HG02973 (cell line): Measurements from ENCODE around the gene DOCK1.
"Not testable (repeated sequence)": the region's sequence is repeated elsewhere in the genome, so short reads cannot be mapped to it uniquely, and the experiment has no call there.

ENCODE experiments used
- ATAC-seq: cut with Tn5 transposase; IDR thresholded peaks from one replicate; pipeline ENCODE4 v1.9.1; 2021; ENCODE audit warnings: moderate library complexity; ENCODE audit not compliant: unreplicated experiment

DOCK1 gene

GRCh38 chr10:127298381-127298780 lies 393.2 kb downstream of the DOCK1 start:
- ATAC-seq, result no peak

GRCh38 chr10:127299192-127299591 lies 394.0 kb downstream of the DOCK1 start:
- ATAC-seq, result not testable (repeated sequence)

- no peak for ATAC-seq
Measured at GRCh38 chr10:127299956-127300689, 394.9 kb downstream of the DOCK1 start.

GRCh38 chr10:127300868-127301321 lies 395.7 kb downstream of the DOCK1 start:
- ATAC-seq, result no peak

GRCh38 chr10:127302343-127302742 lies 397.1 kb downstream of the DOCK1 start:
- no peak for ATAC-seq

- ATAC-seq, result no peak
Measured at GRCh38 chr10:127303105-127303504, 397.9 kb downstream of the DOCK1 start.

GRCh38 chr10:127303746-127304145 lies 398.5 kb downstream of the DOCK1 start:
- no peak for ATAC-seq

- no peak for ATAC-seq
Measured at GRCh38 chr10:127306479-127306878, 401.3 kb downstream of the DOCK1 start.

- ATAC-seq, result no peak
Measured at GRCh38 chr10:127307338-127307737, 402.1 kb downstream of the DOCK1 start.

- ATAC-seq, result no peak
Measured at GRCh38 chr10:127308031-127308430, 402.8 kb downstream of the DOCK1 start.

GRCh38 chr10:127309619-127310018 lies 404.4 kb downstream of the DOCK1 start:
- not testable (repeated sequence) for ATAC-seq

- ATAC-seq, result no peak
Measured at GRCh38 chr10:127310430-127310829, 405.2 kb downstream of the DOCK1 start.

- no peak for ATAC-seq
Measured at GRCh38 chr10:127310923-127311322, 405.7 kb downstream of the DOCK1 start.

- no peak for ATAC-seq
Measured at GRCh38 chr10:127313996-127314700, 408.9 kb downstream of the DOCK1 start.

GRCh38 chr10:127314797-127315196 lies 409.6 kb downstream of the DOCK1 start:
- ATAC-seq, result no peak

- no peak for ATAC-seq
Measured at GRCh38 chr10:127315888-127316287, 410.7 kb downstream of the DOCK1 start.

GRCh38 chr10:127318396-127318795 lies 413.2 kb downstream of the DOCK1 start:
- no peak for ATAC-seq

- no peak for ATAC-seq
Measured at GRCh38 chr10:127319271-127319670, 414.0 kb downstream of the DOCK1 start.

- ATAC-seq, result no peak
Measured at GRCh38 chr10:127319691-127320090, 414.5 kb downstream of the DOCK1 start.

GRCh38 chr10:127320176-127320575 lies 414.9 kb downstream of the DOCK1 start:
- ATAC-seq, result no peak

GRCh38 chr10:127322286-127322685 lies 417.1 kb downstream of the DOCK1 start:
- ATAC-seq, result no peak

- no peak for ATAC-seq
Measured at GRCh38 chr10:127325506-127325905, 420.3 kb downstream of the DOCK1 start.
